ENCODE measurements around the gene ABHD2. TPM values are rescaled to one million over a fixed set of nuclear protein-coding genes. Genes with fewer than 3 reads are reported as not detected.

ABHD2 gene
- total and polyA plus RNA-seq, 2 experiments from 2014 or later: 5.2 to 15.2 TPM

- Histone ChIP-seq H3F3A (replicated peaks; ENCODE audit: low read depth) (no peaks in the 10 kb centered on the region), H2AFZ (no peak overlapping the region), H3K27me3 (ENCODE audit: insufficient read depth) (no peaks in the 10 kb centered on the region), H4K20me1 (replicated peaks; ENCODE audit: insufficient read depth) (no peaks in the 10 kb centered on the region), H3K36me3 (ENCODE audit: insufficient read depth) (no peaks in the 10 kb centered on the region), H3K4me1 (ENCODE audit: insufficient read depth) (peaks cover 17% of the 10 kb centered on the region), H3K9me2 (ENCODE audit: insufficient read depth) (peaks cover under 1% of the 10 kb centered on the region; the same call in 1 of the 2 replicates), H3K79me2 (replicated peaks; ENCODE audit: insufficient read depth) (no peaks in the 10 kb centered on the region), H3K27ac (ENCODE audit: low read depth) (no peak overlapping the region), H3K4me2 (no peak overlapping the region), H3K4me3 (no peak overlapping the region)
- Mint-ChIP-seq H3K4me1 (peaks cover 80% of the 10 kb centered on the region), H3K4me3 (no peak overlapping the region), H3K9me3 (no peaks in the 10 kb centered on the region), H3K27me3 (ENCODE audit: insufficient read depth, low read depth, poor library complexity) (peaks cover 6% of the 10 kb centered on the region), H3K36me3 (ENCODE audit: low read depth) (peaks cover 10% of the 10 kb centered on the region; the same call in 2 of the 3 replicates), H3K27ac (no peak overlapping the region)
- TF ChIP-seq NANOG (IDR thresholded peaks at IDR 0.05; ENCODE audit: borderline replicate concordance): no peak
- TF ChIP-seq JUNB (IDR thresholded peaks at IDR 0.05; ENCODE audit: unreplicated experiment): no peak
- no peak for DNase-seq (ENCODE audit: low spot score)
- ATAC-seq: no peak
Measured at GRCh38 chr15:89111961-89112340, 23.7 kb downstream of the ABHD2 start.

GRCh38 chr15:89112341-89112971 is 24.2 kb downstream of the ABHD2 start:
- no peaks in the 10 kb centered on the region for H3K36me3 ChIP-seq (ENCODE audit: insufficient read depth)
- H3K9me2 ChIP-seq (ENCODE audit: insufficient read depth): no peaks in the 10 kb centered on the region
- no peaks in the 10 kb centered on the region for H3F3A ChIP-seq (replicated peaks; ENCODE audit: low read depth)
- DNase-seq (ENCODE audit: low spot score): no peak
- no peak overlapping the region for H3K27ac Mint-ChIP-seq
- H3K9me3 Mint-ChIP-seq: no peaks in the 10 kb centered on the region
- H3K36me3 Mint-ChIP-seq (ENCODE audit: low read depth): peaks cover 12% of the 10 kb centered on the region
- H4K20me1 ChIP-seq (replicated peaks; ENCODE audit: insufficient read depth): no peaks in the 10 kb centered on the region
- ATAC-seq: no peak
- peaks cover 6% of the 10 kb centered on the region for H3K27me3 Mint-ChIP-seq (ENCODE audit: insufficient read depth, low read depth, poor library complexity)
- no peak overlapping the region for H2AFZ ChIP-seq
- no peaks in the 10 kb centered on the region for H3K79me2 ChIP-seq (replicated peaks; ENCODE audit: insufficient read depth)
- H3K27me3 ChIP-seq (ENCODE audit: insufficient read depth): no peaks in the 10 kb centered on the region
- H3K4me1 ChIP-seq (ENCODE audit: insufficient read depth): peaks cover 17% of the 10 kb centered on the region
- H3K4me2 ChIP-seq: no peak overlapping the region
- H3K4me1 Mint-ChIP-seq: peaks cover 78% of the 10 kb centered on the region
- no peak overlapping the region for H3K27ac ChIP-seq (ENCODE audit: low read depth)
- no peak overlapping the region for H3K4me3 ChIP-seq
- H3K4me3 Mint-ChIP-seq: no peak overlapping the region
- TF ChIP-seq REST (IDR thresholded peaks at IDR 0.05; ENCODE audit: unreplicated experiment): no peak
- no peak for TF ChIP-seq CREB1 (CRISPR knock-in tag; IDR thresholded peaks at IDR 0.05; ENCODE audit: low read depth)
- no peak for TF ChIP-seq POLR2AphosphoS5 (IDR thresholded peaks at IDR 0.05; ENCODE audit: low read depth)
- TF ChIP-seq JUNB (IDR thresholded peaks at IDR 0.05; ENCODE audit: unreplicated experiment): no peak
- TF ChIP-seq NANOG (IDR thresholded peaks at IDR 0.05; ENCODE audit: borderline replicate concordance): no peak
- no peak for TF ChIP-seq ZNF462 (CRISPR knock-in tag; IDR thresholded peaks at IDR 0.05)
- TF ChIP-seq ZNF331 (CRISPR knock-in tag; IDR thresholded peaks at IDR 0.05; ENCODE audit: low read depth): no peak
- TF ChIP-seq EZH2phosphoT487 (IDR thresholded peaks at IDR 0.05; ENCODE audit: unreplicated experiment): no peak
- no peak for TF ChIP-seq STAT1 (IDR thresholded peaks at IDR 0.05; ENCODE audit: unreplicated experiment)
- no peak for TF ChIP-seq CTCF (conservative IDR thresholded peaks at IDR 0.05; ENCODE audit: low read depth in 2 of 2)

Measured in GM23338 (cell line).